ENCODE measurements around the gene SYCN. TPM values are rescaled to one million over a fixed set of nuclear protein-coding genes. Genes with fewer than 3 reads are reported as not detected.

The SYCN gene
- total RNA-seq, 6 experiments from 2014 or later = not detected

DNA sequence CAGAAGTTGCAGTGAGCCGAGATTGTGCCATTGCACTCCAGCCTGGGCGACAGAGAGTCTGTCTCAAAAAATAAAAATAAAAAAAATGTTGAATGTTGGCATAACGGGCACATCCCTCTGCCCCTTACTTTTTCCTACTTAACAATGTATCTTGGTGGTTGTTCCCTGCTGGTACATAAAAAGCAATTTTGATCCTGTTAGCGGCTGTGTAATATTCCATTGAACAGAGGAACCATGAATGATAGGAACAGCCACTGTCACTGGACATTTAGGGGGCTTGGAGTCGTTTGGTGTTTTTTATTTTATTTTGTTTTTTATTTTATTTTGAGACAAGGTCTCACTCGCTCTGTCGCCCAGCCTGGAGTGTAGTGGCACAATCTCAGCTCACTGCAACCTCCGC is 17.7 kb downstream of the SYCN start:
- 81% methylated on average over 6 of the region's 8 CpGs for WGBS (ENCODE audit: insufficient coverage, low coverage, low lambda C conversion rate, missing lambda C conversion rate)

DNA sequence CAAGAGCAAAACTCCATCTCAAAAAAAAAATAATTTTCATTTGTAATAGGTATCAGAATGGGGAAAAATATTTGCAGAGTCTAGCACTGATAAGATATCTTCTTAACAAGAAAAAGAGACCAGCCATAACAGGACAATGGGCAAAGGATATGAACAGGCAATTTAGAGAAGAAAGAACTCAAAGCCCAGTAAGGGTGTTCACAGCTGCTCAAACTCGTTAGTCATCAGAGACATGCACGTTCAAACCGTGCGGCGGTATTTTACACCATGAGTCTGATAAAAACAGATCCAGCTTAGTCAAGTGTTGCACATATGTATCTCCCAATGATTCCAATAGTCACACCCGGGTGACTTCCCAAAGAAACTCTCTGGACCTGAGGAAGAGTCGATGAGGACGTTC is 21.0 kb downstream of the SYCN start:
- intact Hi-C loops (cut with DNase I) = loop anchor here (10.0 kb wide), 1 partner anchor 48 kb away; no protein-coding TSS in a partner anchor
- DNase-seq = no peak
- Histone ChIP-seq H3K9me3 (no peaks in the 10 kb centered on the region), H3K36me3 (peaks cover 0 to 5% (median 0%) of the 10 kb centered on the region in 4 donors), H3K4me3 (no peak overlapping the region), H3K27ac (no peak overlapping the region), H3K4me1 (no peaks in the 10 kb centered on the region), H3K27me3 (no peaks in the 10 kb centered on the region)
- TF ChIP-seq, protein P1, sequence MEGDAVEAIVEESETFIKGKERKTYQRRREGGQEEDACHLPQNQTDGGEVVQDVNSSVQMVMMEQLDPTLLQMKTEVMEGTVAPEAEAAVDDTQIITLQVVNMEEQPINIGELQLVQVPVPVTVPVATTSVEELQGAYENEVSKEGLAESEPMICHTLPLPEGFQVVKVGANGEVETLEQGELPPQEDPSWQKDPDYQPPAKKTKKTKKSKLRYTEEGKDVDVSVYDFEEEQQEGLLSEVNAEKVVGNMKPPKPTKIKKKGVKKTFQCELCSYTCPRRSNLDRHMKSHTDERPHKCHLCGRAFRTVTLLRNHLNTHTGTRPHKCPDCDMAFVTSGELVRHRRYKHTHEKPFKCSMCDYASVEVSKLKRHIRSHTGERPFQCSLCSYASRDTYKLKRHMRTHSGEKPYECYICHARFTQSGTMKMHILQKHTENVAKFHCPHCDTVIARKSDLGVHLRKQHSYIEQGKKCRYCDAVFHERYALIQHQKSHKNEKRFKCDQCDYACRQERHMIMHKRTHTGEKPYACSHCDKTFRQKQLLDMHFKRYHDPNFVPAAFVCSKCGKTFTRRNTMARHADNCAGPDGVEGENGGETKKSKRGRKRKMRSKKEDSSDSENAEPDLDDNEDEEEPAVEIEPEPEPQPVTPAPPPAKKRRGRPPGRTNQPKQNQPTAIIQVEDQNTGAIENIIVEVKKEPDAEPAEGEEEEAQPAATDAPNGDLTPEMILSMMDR (IDR thresholded peaks at IDR 0.05) = no peak
- TF ChIP-seq POLR2A (IDR thresholded peaks at IDR 0.05) = no peak
- WGBS (ENCODE audit: insufficient coverage, low coverage, low lambda C conversion rate, missing lambda C conversion rate) = 80% methylated on average over 7 of the region's 8 CpGs
- no peak for ATAC-seq

More for the DNA sequence above, 17.7 kb downstream of the SYCN start:
- DNase-seq = no peak
- Histone ChIP-seq H3K27ac (no peak overlapping the region), H3K4me3 (no peak overlapping the region), H3K27me3 (no peaks in the 10 kb centered on the region), H3K4me1 (no peaks in the 10 kb centered on the region), H3K36me3 (no peaks in the 10 kb centered on the region), H3K9me3 (no peaks in the 10 kb centered on the region)
- no peak for TF ChIP-seq POLR2A (IDR thresholded peaks at IDR 0.05)
- TF ChIP-seq, protein P1 (IDR thresholded peaks at IDR 0.05) = no peak
- intact Hi-C loops (cut with DNase I) = loop anchor here (5.0 to 10.0 kb wide), 2 partner anchors 52 to 74 kb away; no protein-coding TSS in a partner anchor
- no peak for ATAC-seq

DNA sequence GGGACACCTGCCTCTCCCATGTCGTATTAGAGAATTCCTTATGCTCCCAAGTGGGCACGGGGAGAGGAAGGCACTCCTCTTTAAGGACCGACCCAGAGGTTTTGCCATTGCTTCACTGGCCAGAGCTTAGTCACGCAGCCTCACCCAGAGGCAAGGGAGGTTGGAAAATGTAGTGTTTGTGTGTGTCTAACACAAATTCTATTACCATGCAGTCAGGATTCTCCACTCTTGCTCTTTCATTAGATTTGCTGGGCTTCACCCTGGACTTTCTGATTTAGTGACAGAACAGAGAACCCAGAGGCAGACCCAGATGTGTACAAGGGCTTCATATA is 21.9 kb downstream of the SYCN start:
- TF ChIP-seq, protein P1 (IDR thresholded peaks at IDR 0.05) = no peak
- no peak for TF ChIP-seq POLR2A (IDR thresholded peaks at IDR 0.05)

DNA sequence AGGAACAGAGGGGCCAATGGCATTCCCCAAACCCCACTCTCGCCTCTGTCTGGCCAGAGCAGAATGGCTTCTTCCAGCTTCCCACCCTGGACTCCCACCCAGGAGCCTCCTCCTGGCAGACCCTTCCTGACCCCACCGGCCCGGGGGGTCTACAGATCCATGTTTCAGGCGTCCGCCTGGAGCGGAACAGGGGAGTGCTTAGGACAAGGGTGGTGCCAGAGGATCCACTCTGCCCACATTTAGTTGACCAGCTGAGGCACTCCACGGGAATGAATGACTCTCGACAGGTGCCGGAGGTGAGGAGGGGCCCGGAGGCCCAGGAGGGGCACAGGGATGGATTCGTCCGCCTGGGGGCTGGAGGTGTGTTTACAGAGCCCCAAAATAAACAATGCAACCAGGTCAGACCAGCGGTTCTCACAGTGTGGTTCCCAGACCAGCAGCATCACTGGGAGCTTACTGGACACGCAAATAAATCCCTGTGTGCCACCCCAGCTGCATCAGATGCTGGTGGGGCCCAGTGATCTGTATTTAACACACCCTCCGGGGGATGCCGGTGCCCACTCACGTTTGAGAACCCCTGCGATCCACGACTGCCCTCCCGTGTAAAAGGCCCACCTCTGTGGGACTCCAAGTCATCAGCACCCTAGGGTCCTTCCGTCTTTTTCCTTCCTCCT is 22.4 kb downstream of the SYCN start:
- DNase-seq = no peak
- H3K36me3 ChIP-seq = peaks cover 0 to 12% (median 6%) of the 10 kb centered on the region in 4 donors
- H3K27me3 ChIP-seq = no peaks in the 10 kb centered on the region
- 42% methylated on average over 7 of the region's 21 CpGs for WGBS (ENCODE audit: insufficient coverage, low coverage, low lambda C conversion rate, missing lambda C conversion rate)
- TF ChIP-seq, protein P1 (IDR thresholded peaks at IDR 0.05) = no peak
- no peak for TF ChIP-seq POLR2A (IDR thresholded peaks at IDR 0.05)
- ATAC-seq = peak in 2 of 4 donors; percentile 7 to 21
- no peaks in the 10 kb centered on the region for H3K4me1 ChIP-seq
- intact Hi-C loops (cut with DNase I) = loop anchor here (10.0 kb wide), 1 partner anchor 47 kb away; no protein-coding TSS in a partner anchor
- H3K9me3 ChIP-seq = no peaks in the 10 kb centered on the region
- no peak overlapping the region for H3K4me3 ChIP-seq
- H3K27ac ChIP-seq = no peak overlapping the region

More for the DNA sequence above, 21.9 kb downstream of the SYCN start:
- Histone ChIP-seq H3K36me3 (peaks cover 0 to 11% (median 4%) of the 10 kb centered on the region in 4 donors), H3K27me3 (no peaks in the 10 kb centered on the region), H3K9me3 (no peaks in the 10 kb centered on the region), H3K27ac (no peak overlapping the region), H3K4me3 (no peak overlapping the region), H3K4me1 (no peaks in the 10 kb centered on the region)
- DNase-seq (no peak), ATAC-seq (no peak)
- 65% methylated on average over 3 of the region's 4 CpGs for WGBS (ENCODE audit: insufficient coverage, low coverage, low lambda C conversion rate, missing lambda C conversion rate)
- intact Hi-C loops (cut with DNase I) = loop anchor here (10.0 kb wide), 1 partner anchor 47 kb away; no protein-coding TSS in a partner anchor
